Natural killer cell (primary cell): ENCODE measurements around the gene HSH2D. TPM values are rescaled to one million over a fixed set of nuclear protein-coding genes. Genes with fewer than 3 reads are reported as not detected.

Experiments
- ATAC-seq, 3 donors: fragments of 150-1000 bp in 2 of 3; fragments of 200-7000 bp in 1 of 3; cut with Tn5 transposase; 1 replicate in 1 of 3; 2 replicates in 2 of 3; pipeline ENCODE4 v1.10.0; 2021; ENCODE audit warnings: mild to moderate bottlenecking in 2 of 3, moderate library complexity in 2 of 3
- DNase-seq, 2 donors: peaks; one replicate each; pipeline versions ENCODE4 v3.0.0 to v3.0.0-alpha.2; 2013 to 2021; ENCODE audit warnings: mixed read lengths in 1 of 2
- H3K27ac ChIP-seq: one replicate; pipeline ENCODE4 v1.5.1; 2013; ENCODE audit warnings: mild to moderate bottlenecking, low read length
- H3K27me3 ChIP-seq: one replicate; pipeline ENCODE4 v1.6.1; 2013; ENCODE audit warnings: low read length; ENCODE audit not compliant: control insufficient read depth, insufficient read depth
- H3K36me3 ChIP-seq: one replicate; pipeline ENCODE4 v1.6.1; 2013; ENCODE audit warnings: low read length; ENCODE audit not compliant: control insufficient read depth, insufficient read depth
- H3K4me1 ChIP-seq: one replicate; pipeline ENCODE4 v1.6.1; 2013; ENCODE audit warnings: low read length; ENCODE audit not compliant: control insufficient read depth, insufficient read depth
- H3K4me3 ChIP-seq: one replicate; pipeline ENCODE4 v1.5.1; 2013; ENCODE audit warnings: low read length
- H3K9me3 ChIP-seq: one replicate; pipeline ENCODE4 v1.6.1; 2013; ENCODE audit warnings: low read length; ENCODE audit not compliant: control insufficient read depth, insufficient read depth
- H3K27ac Mint-ChIP-seq, 2 donors: one replicate each; pipeline ENCODE4 v1.8.0; 2022; ENCODE audit warnings: mild to moderate bottlenecking in 2 of 2, mixed read lengths in 2 of 2, moderate library complexity in 1 of 2
- H3K27me3 Mint-ChIP-seq, 2 donors: one replicate each; pipeline ENCODE4 v1.8.0; 2022; ENCODE audit warnings: low read depth in 2 of 2, mixed read lengths in 2 of 2
- H3K36me3 Mint-ChIP-seq: one replicate; pipeline ENCODE4 v1.8.0; 2022; ENCODE audit warnings: mixed read lengths
- H3K4me1 Mint-ChIP-seq, 2 donors: one replicate each; pipeline ENCODE4 v1.8.0; 2022; ENCODE audit warnings: mixed read lengths in 2 of 2
- H3K4me3 Mint-ChIP-seq: one replicate; pipeline ENCODE4 v1.8.0; 2022; ENCODE audit warnings: mild to moderate bottlenecking, moderate library complexity, mixed read lengths
- H3K9me3 Mint-ChIP-seq, 2 donors: one replicate each; pipeline ENCODE4 v1.8.0; 2022; ENCODE audit warnings: mixed read lengths in 2 of 2
- CTCF ChIP-seq: fragments of 200-600 bp; IDR thresholded peaks from one replicate; pipeline ENCODE4 v1.8.0; 2022; ENCODE audit warnings: antibody characterized with exemption
- WGBS: methylation state at CpG from one replicate; pipeline ENCODE4 v1.1.7; 2013; ENCODE audit warnings: missing lambda C conversion rate; ENCODE audit not compliant: insufficient coverage; 5-methylcytosine and 5-hydroxymethylcytosine counted together
- intact Hi-C: fragments of 100-400 bp; cut with micrococcal nuclease; formaldehyde crosslinking; loops from one replicate; pipeline ENCODE4 v1.14.2; 2022
- total RNA-seq, 4 donors: library from RNA; stranded (reverse); fragments of 120-200 nt in 1 of 4; gene quantifications; one replicate each; pipeline versions ENCODE4 v1.2.3 to v1.2.4, GENCODE V29; 2013 to 2022

The HSH2D gene
- total RNA-seq, 3 donors from 2014 or later (not counting 1 experiment from before 2014, with no cell fraction given): 203 to 319 (median 278) TPM

GRCh38 chr19:16111160-16111908, 32.2 kb upstream of the HSH2D start, which contains the start of gene RAB8A:
Gene RAB8A (plus strand): TSS chr19:16111889. CDS start chr19:16111902, 13 bp downstream.
- TF ChIP-seq CTCF: peak; percentile 95
- H3K27me3 Mint-ChIP-seq: no peaks in the 10 kb centered on the region
- peak; percentile 99 to 100 for DNase-seq

GRCh38 chr19:16111909-16112752, 31.4 kb upstream of the HSH2D start:
- Histone ChIP-seq H3K27me3 (no peaks in the 10 kb centered on the region), H3K9me3 (no peaks in the 10 kb centered on the region), H3K36me3 (peaks cover 24% of the 10 kb centered on the region), H3K27ac (peak overlapping the region; percentile 91), H3K4me3 (peak overlapping the region; percentile 88), H3K4me1 (peaks cover 53% of the 10 kb centered on the region)
- Mint-ChIP-seq H3K9me3 (no peaks in the 10 kb centered on the region), H3K27me3 (no peaks in the 10 kb centered on the region), H3K4me1 (peaks cover 25 to 38% of the 10 kb centered on the region in 2 donors), H3K27ac (peak overlapping the region; percentile 92 to 97), H3K36me3 (no peaks in the 10 kb centered on the region), H3K4me3 (peak overlapping the region; percentile 96)
- 2% methylated on average over 37 of the region's 37 CpGs for WGBS
- intact Hi-C loops: loop anchor here (1.0 to 5.0 kb wide), 5 partner anchors 33 to 73 kb away; partner anchors contain the start of gene FAM32A
- ATAC-seq: no peak
- DNase-seq: peak in 1 of 2 donors; percentile 28
- TF ChIP-seq CTCF: no peak

More at GRCh38 chr19:16111160-16111908, 32.2 kb upstream of the HSH2D start, which contains the start of gene RAB8A:
- H3K4me1 Mint-ChIP-seq: peaks cover 22 to 35% of the 10 kb centered on the region in 2 donors
- peak within 1 kb of the TSS; percentile 96 for H3K4me3 Mint-ChIP-seq
- Histone ChIP-seq H3K27ac (peak within 1 kb of the TSS; percentile 91), H3K36me3 (peaks cover 21% of the 10 kb centered on the region), H3K27me3 (no peaks in the 10 kb centered on the region), H3K4me1 (peaks cover 45% of the 10 kb centered on the region), H3K4me3 (peak within 1 kb of the TSS; percentile 88), H3K9me3 (no peaks in the 10 kb centered on the region)
- intact Hi-C loops: loop anchor here (1.0 to 5.0 kb wide), 5 partner anchors 32 to 74 kb away; partner anchors contain the start of gene FAM32A
- peak within 1 kb of the TSS; percentile 92 to 97 for H3K27ac Mint-ChIP-seq
- peak; percentile 86 to 94 (median 87) for ATAC-seq
- no peaks in the 10 kb centered on the region for H3K9me3 Mint-ChIP-seq
- WGBS: under 1% methylated on average over 81 of the region's 81 CpGs
- H3K36me3 Mint-ChIP-seq: no peaks in the 10 kb centered on the region

- Mint-ChIP-seq H3K27me3 (no peaks in the 10 kb centered on the region), H3K4me1 (peaks cover 32 to 44% of the 10 kb centered on the region in 2 donors), H3K9me3 (no peaks in the 10 kb centered on the region), H3K27ac (peak overlapping the region; percentile 92 to 97), H3K4me3 (peak overlapping the region; percentile 96), H3K36me3 (no peaks in the 10 kb centered on the region)
- Histone ChIP-seq H3K9me3 (no peaks in the 10 kb centered on the region), H3K27ac (peak overlapping the region; percentile 91), H3K27me3 (no peaks in the 10 kb centered on the region), H3K4me1 (peaks cover 59% of the 10 kb centered on the region), H3K36me3 (peaks cover 26% of the 10 kb centered on the region), H3K4me3 (peak overlapping the region; percentile 88)
- no peak for TF ChIP-seq CTCF
- intact Hi-C loops: loop anchor here (5.0 kb wide), 1 partner anchor 35 kb away; no protein-coding TSS in a partner anchor
- no peak for ATAC-seq
- peak in 1 of 2 donors; percentile 24 for DNase-seq
- WGBS: 44% methylated on average over 2 of the region's 2 CpGs
Observed at GRCh38 chr19:16112778-16113177, 30.7 kb upstream of the HSH2D start.
